BLaER1 (cell line): ENCODE data around the gene CERT1.
"Not testable (repeated sequence)": the region's sequence is repeated elsewhere in the genome, so short reads cannot be mapped to it uniquely, and the experiment has no call there.

Experiments used
- H3K27ac ChIP-seq: shearing (Covaris generic); formaldehyde crosslinking; 2 replicates; pipeline ENCODE4 v1.8.1; 2022
- H3K27me3 ChIP-seq: shearing (Covaris generic); formaldehyde crosslinking; 2 replicates; pipeline ENCODE4 v1.8.1; 2022
- H3K36me3 ChIP-seq: shearing (Covaris generic); formaldehyde crosslinking; 2 replicates; pipeline ENCODE4 v1.8.1; 2022
- H3K4me1 ChIP-seq: shearing (Covaris generic); formaldehyde crosslinking; 2 replicates; pipeline ENCODE4 v1.8.1; 2022
- H3K4me2 ChIP-seq: shearing (Covaris generic); formaldehyde crosslinking; 2 replicates; pipeline ENCODE4 v1.8.1; 2022
- H3K4me3 ChIP-seq: shearing (Covaris generic); formaldehyde crosslinking; 2 replicates; pipeline ENCODE4 v1.8.1; 2022
- H3K9ac ChIP-seq: shearing (Covaris generic); formaldehyde crosslinking; 2 replicates; pipeline ENCODE4 v1.8.1; 2022
- H3K9me3 ChIP-seq: shearing (Covaris generic); formaldehyde crosslinking; 2 replicates; pipeline ENCODE4 v1.8.1; 2022
- H4K20me1 ChIP-seq: shearing (Covaris generic); formaldehyde crosslinking; 2 replicates; pipeline ENCODE4 v1.8.1; 2022
- Cebpa-rat ChIP-seq: shearing (Covaris generic); IDR thresholded peaks from 2 replicates; pipeline ENCODE4 v1.8.1; 2022

Gene CERT1

DNA sequence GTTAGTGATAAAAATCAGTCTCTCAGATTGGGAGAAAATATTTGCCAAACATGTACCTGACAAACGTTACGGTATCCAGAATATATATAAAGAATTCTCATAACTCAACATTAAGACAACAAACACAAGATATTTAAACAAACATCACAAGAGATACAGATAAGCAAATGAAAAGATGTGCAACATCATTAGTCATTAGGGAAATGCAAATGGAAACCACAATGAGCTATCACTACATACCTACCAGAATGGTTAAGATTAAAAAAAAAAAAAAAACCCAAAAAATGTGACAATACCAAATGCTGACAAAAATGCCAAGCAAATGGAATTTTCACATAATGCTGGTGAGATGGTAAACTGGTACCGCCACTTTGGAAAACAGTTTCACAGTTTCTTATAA, 15.4 kb downstream of the CERT1 start:
- TF ChIP-seq Cebpa-rat: no peak
- Histone ChIP-seq H3K27ac (no peak overlapping the region), H3K36me3 (peaks cover 62% of the 10 kb centered on the region), H4K20me1 (no peaks in the 10 kb centered on the region), H3K4me1 (no peaks in the 10 kb centered on the region), H3K4me3 (no peak overlapping the region), H3K27me3 (no peaks in the 10 kb centered on the region), H3K9ac (no peak overlapping the region), H3K4me2 (no peak overlapping the region), H3K9me3 (no peaks in the 10 kb centered on the region; the same call in 1 of the 2 replicates)

DNA sequence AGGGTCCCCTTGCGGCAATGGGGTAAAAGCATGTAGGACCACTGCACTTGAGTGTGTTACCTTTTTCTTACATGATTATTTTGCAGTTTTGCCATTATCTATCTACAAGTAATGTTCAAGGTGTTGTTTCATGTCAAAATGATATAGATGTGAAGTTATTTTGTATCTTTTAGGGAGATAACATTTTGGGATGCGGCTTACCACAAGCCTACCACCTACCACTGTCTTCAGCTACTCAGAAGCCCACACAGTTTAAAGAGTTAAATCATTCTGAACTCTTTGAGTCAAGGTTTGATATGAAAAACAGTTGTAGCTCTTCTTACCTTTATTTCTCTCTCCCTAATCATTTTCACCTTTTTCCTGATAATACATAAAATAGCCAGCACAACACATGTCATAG, 19.8 kb downstream of the CERT1 start:
- H3K9ac ChIP-seq: no peak overlapping the region
- H3K36me3 ChIP-seq: peaks cover 41% of the 10 kb centered on the region
- no peak overlapping the region for H3K4me3 ChIP-seq
- H3K4me2 ChIP-seq: no peak overlapping the region
- H3K9me3 ChIP-seq: peaks cover 37% of the 10 kb centered on the region
- H4K20me1 ChIP-seq: no peaks in the 10 kb centered on the region
- no peak overlapping the region for H3K27ac ChIP-seq
- H3K4me1 ChIP-seq: no peaks in the 10 kb centered on the region
- no peaks in the 10 kb centered on the region for H3K27me3 ChIP-seq
- TF ChIP-seq Cebpa-rat: no peak

DNA sequence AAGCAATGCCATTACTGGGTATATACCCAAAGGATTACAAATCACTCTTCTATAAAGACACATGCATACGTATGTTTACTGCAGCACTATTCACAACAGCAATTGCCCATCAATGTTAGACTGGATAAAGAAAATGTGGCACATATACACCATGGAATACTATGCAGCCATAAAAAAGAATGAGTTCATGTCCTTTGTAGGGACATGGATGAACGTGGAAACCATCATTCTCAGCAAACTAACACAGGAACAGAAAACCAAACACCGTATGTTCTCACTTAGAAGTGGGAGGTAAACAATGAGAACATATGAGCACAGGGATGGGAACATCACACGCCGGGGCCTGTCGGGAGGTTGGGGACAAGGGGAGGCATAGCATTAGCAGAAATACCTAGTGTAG, 21.6 kb downstream of the CERT1 start:
- H3K36me3 ChIP-seq: peaks cover 38% of the 10 kb centered on the region
- not testable (repeated sequence) for H3K27ac ChIP-seq, H3K27me3 ChIP-seq, H3K9ac ChIP-seq, H3K4me1 ChIP-seq, H3K4me2 ChIP-seq, H3K4me3 ChIP-seq
- H4K20me1 ChIP-seq: 0 out of 2 replicates have a peak, but pooled peaks cover 13% of the 10 kb centered on the region
- peaks cover 50% of the 10 kb centered on the region for H3K9me3 ChIP-seq

DNA sequence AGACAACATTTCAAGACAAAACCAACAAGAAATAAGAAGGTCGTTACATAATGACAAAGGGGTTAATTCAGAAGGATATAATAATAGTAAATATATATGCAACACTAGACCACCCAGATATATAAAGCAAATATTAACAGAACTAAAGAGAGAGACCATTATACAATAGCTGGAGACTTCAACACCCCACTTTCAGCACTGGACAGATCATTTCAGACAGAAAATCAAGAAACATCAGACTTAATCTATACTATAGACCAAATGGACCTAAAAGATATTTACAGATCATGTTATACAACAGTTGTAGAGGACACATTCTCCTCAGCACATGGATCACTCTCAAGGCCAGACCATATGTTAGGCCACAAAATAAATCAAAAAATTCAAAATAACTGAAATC, 26.8 kb downstream of the CERT1 start:
- Histone ChIP-seq H3K9ac (no peak overlapping the region), H3K27me3 (no peaks in the 10 kb centered on the region), H3K9me3 (peaks cover 54% of the 10 kb centered on the region), H3K27ac (no peak overlapping the region), H3K4me3 (no peak overlapping the region), H4K20me1 (peaks cover 34% of the 10 kb centered on the region; the same call in 1 of the 2 replicates), H3K4me1 (no peaks in the 10 kb centered on the region), H3K4me2 (no peak overlapping the region), H3K36me3 (peaks cover 22% of the 10 kb centered on the region)
- TF ChIP-seq Cebpa-rat: no peak

DNA sequence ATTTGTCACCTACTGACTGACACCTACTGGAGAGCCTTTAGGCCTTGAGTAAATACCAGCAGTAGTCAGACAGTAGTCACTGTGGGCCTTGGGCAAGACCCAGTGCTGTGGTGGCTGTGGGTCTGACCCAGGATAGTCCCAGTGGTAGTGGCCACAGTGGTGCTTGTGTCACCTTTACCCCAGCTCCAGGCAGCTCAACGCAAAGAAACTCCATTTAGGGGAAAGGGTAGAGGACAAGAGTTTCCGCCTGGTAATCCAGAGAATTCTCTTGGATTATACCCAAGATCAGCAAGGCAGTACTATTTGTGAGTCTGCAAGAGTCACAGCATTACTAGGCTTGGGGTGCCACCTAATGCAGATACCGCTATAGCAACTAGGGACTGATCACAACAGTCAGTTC, 28.9 kb downstream of the CERT1 start:
- no peaks in the 10 kb centered on the region for H3K27me3 ChIP-seq
- no peak overlapping the region for H3K9ac ChIP-seq
- TF ChIP-seq Cebpa-rat: no peak
- H3K9me3 ChIP-seq: peaks cover 39% of the 10 kb centered on the region
- no peak overlapping the region for H3K4me3 ChIP-seq
- peaks cover 51% of the 10 kb centered on the region; the same call in 1 of the 2 replicates for H4K20me1 ChIP-seq
- no peaks in the 10 kb centered on the region for H3K4me1 ChIP-seq
- H3K27ac ChIP-seq: no peak overlapping the region
- peaks cover 23% of the 10 kb centered on the region for H3K36me3 ChIP-seq
- no peak overlapping the region for H3K4me2 ChIP-seq

DNA sequence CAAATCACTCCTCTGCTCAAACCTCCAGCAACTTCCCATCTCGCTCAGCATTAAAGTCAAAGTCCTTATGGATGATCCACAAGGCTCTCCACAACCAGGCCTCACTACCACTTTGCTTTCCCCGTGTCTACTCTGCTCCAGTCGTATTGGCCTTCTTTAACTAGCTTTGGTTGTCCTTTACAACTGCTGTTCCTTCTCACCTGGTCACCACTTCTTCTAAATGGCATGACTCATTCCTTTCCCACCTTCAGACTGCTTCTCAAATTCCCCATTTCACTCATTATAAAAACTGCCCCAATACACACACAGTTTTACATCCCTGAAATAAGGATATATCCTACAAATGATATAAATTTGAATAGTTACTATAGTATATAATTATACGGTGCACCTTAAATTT, 30.4 kb downstream of the CERT1 start:
- no peaks in the 10 kb centered on the region for H3K27me3 ChIP-seq
- no peak overlapping the region for H3K27ac ChIP-seq
- H3K9me3 ChIP-seq: peaks cover 27% of the 10 kb centered on the region
- H3K4me3 ChIP-seq: no peak overlapping the region
- no peak for TF ChIP-seq Cebpa-rat
- no peak overlapping the region for H3K4me2 ChIP-seq
- H3K9ac ChIP-seq: no peak overlapping the region
- H3K36me3 ChIP-seq: peaks cover 23% of the 10 kb centered on the region
- peaks cover 60% of the 10 kb centered on the region; the same call in 1 of the 2 replicates for H4K20me1 ChIP-seq
- no peaks in the 10 kb centered on the region for H3K4me1 ChIP-seq

DNA sequence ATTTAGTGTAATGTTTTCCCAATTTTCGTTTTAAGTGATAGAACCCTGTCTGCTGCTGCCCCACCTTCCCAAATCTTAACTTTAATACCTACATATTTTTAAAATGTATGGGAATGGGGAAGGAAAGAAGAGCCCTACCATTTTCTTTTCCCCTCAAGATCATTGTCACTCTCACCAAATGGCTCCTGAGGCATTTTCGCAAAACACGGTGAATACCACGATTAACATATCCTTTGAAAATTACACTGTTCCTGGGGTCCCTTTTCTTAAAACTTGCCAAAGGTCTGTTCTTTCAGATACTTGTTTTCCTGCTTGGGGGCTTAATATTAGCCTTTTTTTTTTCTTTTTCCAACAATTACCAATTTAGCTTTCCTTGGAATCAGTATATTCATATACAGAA, 36.1 kb downstream of the CERT1 start:
- Histone ChIP-seq H3K4me2 (no peak overlapping the region), H4K20me1 (peaks cover 40% of the 10 kb centered on the region; the same call in 1 of the 2 replicates), H3K4me1 (no peaks in the 10 kb centered on the region), H3K27me3 (no peaks in the 10 kb centered on the region), H3K9ac (no peak overlapping the region), H3K36me3 (peaks cover 18% of the 10 kb centered on the region), H3K4me3 (no peak overlapping the region), H3K27ac (no peak overlapping the region), H3K9me3 (peaks cover 21% of the 10 kb centered on the region)
- no peak for TF ChIP-seq Cebpa-rat

DNA sequence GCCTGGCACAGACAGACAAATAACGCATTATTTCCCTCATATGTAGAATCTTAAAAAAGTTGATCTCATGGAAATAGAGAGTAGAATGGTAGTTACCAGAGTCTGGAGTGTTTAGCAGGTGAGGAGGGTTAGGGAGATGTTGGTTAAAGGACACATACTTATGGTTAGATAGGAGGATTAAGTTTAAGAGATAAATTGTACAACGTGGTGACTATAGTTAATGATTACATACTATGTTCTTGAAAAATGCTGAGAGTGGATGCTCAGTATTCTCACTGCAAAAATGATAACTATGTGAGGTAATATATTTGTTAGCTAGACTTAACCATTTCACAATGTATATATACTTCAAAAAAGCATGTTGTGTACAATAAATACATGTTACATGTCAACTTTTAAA, 38.0 kb downstream of the CERT1 start:
- no peaks in the 10 kb centered on the region for H3K4me1 ChIP-seq
- H3K27ac ChIP-seq: no peak overlapping the region
- no peak for TF ChIP-seq Cebpa-rat
- H3K9me3 ChIP-seq: peaks cover 35% of the 10 kb centered on the region
- H3K27me3 ChIP-seq: no peaks in the 10 kb centered on the region
- peaks cover 16% of the 10 kb centered on the region for H3K36me3 ChIP-seq
- no peak overlapping the region for H3K4me3 ChIP-seq
- no peak overlapping the region for H3K4me2 ChIP-seq
- no peak overlapping the region for H3K9ac ChIP-seq
- H4K20me1 ChIP-seq: peaks cover 26% of the 10 kb centered on the region; the same call in 1 of the 2 replicates

DNA sequence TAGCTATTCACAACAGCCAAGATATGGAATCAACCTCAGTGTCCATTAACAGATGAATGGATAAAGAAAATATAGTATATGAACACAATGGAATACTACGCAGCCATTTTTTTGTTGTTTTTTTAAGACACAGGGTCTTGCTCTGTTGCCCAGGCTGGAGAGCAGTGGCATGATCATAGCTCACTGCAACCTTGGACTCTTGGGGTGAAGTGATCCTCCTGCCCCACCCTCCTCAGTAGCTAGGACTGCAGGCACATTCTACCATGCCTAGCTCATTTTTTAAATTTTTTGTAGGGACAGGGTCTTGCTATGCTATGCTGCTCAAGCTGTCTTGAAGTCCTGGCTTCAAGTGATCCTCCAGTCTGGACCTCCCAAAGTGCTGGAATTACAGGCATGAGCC, 38.5 kb downstream of the CERT1 start:
- Histone ChIP-seq H3K4me1 (no peaks in the 10 kb centered on the region), H3K27me3 (no peaks in the 10 kb centered on the region), H3K27ac (no peak overlapping the region), H3K9me3 (peaks cover 40% of the 10 kb centered on the region), H3K36me3 (peaks cover 21% of the 10 kb centered on the region), H4K20me1 (peaks cover 21% of the 10 kb centered on the region; the same call in 1 of the 2 replicates), H3K4me2 (no peak overlapping the region), H3K9ac (no peak overlapping the region), H3K4me3 (no peak overlapping the region)
- no peak for TF ChIP-seq Cebpa-rat

DNA sequence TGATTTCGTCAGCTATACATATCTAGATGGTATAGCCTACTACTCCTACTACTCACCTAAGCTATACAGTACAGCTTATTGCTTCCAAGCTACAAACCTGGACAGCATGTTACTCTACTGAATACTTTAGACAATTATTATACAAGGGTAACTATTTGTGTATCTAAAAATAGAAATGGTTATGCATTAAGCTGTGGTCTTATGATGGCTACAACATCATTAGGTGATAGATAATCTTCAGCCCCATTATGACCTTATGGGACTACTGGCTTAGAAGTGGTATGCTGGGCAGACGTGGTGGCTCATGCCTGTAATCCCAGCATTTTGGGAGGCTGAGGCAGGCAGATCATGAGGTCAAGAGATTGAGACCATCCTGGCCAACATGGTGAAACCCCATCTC, 40.2 kb downstream of the CERT1 start:
- H3K4me3 ChIP-seq: no peak overlapping the region
- H3K27ac ChIP-seq: no peak overlapping the region
- H3K36me3 ChIP-seq: peaks cover 21% of the 10 kb centered on the region
- no peak overlapping the region for H3K9ac ChIP-seq
- peaks cover 14% of the 10 kb centered on the region for H4K20me1 ChIP-seq
- no peaks in the 10 kb centered on the region for H3K27me3 ChIP-seq
- no peak overlapping the region for H3K4me2 ChIP-seq
- H3K4me1 ChIP-seq: no peaks in the 10 kb centered on the region
- H3K9me3 ChIP-seq: peaks cover 45% of the 10 kb centered on the region
- TF ChIP-seq Cebpa-rat: no peak

DNA sequence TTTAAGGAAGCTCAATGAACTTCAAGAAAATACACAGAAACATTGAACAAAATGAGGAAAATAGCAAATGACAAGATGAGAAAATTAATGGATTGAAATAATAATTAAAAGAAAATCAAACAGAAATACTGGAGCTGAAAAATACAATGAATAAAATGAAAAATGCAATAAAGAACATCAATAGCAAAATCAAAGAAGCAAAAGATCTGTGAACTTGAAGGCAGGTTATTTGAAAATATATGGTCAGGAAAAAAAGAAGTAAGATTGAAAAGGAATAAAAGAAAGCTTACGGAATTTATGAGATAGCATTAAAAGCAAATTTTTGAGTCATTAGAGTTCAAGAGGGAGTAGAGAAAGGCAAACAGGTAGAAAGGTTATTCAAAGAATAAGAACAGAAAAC, 42.4 kb downstream of the CERT1 start:
- Histone ChIP-seq H3K27ac (no peak overlapping the region), H4K20me1 (peaks cover 28% of the 10 kb centered on the region), H3K4me3 (no peak overlapping the region)

More for the DNA sequence above, 42.4 kb downstream of the CERT1 start:
- no peak overlapping the region for H3K9ac ChIP-seq
- H3K4me1 ChIP-seq: no peaks in the 10 kb centered on the region
- H3K27me3 ChIP-seq: no peaks in the 10 kb centered on the region
- TF ChIP-seq Cebpa-rat: no peak
- H3K4me2 ChIP-seq: no peak overlapping the region
- H3K9me3 ChIP-seq: peaks cover 45% of the 10 kb centered on the region
- peaks cover 21% of the 10 kb centered on the region for H3K36me3 ChIP-seq
